ENCODE results near the gene MT1E.
"Not testable (repeated sequence)": the region's sequence is repeated elsewhere in the genome, so short reads cannot be mapped to it uniquely, and the experiment has no call there.

Gene MT1E

DNA sequence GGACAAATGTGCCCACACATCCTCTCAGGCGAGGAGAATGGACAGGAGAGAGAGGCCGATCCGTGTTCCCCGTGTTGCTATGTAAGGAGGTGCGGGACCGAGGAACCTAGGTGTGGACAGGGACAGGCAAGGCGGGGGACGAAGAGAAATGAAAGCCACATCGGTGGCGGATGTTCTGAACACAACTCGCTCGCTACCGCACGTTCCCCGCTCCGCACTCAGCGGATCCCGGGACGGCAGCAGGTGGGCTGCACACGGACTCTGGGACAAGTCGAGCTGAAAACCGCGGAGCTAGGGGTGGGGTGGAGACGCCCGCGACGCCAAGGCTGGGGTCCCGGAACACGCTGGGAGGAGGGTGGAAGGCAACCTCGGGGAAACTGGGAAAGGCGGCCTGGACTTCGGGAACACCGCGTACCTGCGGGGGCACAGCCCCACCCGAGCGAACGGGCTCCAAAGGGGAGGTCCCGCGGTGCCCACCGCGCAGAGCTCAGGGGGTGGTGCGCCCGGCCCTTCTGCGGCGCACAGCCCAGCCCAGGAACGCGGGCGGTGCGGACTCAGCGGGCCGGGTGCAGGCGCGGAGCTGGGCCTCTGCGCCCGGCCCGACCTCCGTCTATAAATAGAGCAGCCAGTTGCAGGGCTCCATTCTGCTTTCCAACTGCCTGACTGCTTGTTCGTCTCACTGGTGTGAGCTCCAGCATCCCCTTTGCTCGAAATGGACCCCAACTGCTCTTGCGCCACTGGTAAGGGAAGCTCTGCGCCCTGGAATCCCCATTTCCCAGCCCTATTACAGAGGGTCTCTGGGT lies at the start of gene MT1E:
MT1E (plus strand) TSS at position 642 of the 803 bp plus-strand sequence; CDS start at position 713, 71 bp downstream.
- DNase-seq (ENCODE audit: low read depth), result peak; percentile 83
- TF ChIP-seq, protein P1, sequence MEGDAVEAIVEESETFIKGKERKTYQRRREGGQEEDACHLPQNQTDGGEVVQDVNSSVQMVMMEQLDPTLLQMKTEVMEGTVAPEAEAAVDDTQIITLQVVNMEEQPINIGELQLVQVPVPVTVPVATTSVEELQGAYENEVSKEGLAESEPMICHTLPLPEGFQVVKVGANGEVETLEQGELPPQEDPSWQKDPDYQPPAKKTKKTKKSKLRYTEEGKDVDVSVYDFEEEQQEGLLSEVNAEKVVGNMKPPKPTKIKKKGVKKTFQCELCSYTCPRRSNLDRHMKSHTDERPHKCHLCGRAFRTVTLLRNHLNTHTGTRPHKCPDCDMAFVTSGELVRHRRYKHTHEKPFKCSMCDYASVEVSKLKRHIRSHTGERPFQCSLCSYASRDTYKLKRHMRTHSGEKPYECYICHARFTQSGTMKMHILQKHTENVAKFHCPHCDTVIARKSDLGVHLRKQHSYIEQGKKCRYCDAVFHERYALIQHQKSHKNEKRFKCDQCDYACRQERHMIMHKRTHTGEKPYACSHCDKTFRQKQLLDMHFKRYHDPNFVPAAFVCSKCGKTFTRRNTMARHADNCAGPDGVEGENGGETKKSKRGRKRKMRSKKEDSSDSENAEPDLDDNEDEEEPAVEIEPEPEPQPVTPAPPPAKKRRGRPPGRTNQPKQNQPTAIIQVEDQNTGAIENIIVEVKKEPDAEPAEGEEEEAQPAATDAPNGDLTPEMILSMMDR (IDR thresholded peaks at IDR 0.05; ENCODE audit: insufficient read depth, low read depth, low read length, missing control alignments), result no peak
- H3K4me3 ChIP-seq (ENCODE audit: low read length), result peak within 1 kb of the TSS; percentile 87

DNA sequence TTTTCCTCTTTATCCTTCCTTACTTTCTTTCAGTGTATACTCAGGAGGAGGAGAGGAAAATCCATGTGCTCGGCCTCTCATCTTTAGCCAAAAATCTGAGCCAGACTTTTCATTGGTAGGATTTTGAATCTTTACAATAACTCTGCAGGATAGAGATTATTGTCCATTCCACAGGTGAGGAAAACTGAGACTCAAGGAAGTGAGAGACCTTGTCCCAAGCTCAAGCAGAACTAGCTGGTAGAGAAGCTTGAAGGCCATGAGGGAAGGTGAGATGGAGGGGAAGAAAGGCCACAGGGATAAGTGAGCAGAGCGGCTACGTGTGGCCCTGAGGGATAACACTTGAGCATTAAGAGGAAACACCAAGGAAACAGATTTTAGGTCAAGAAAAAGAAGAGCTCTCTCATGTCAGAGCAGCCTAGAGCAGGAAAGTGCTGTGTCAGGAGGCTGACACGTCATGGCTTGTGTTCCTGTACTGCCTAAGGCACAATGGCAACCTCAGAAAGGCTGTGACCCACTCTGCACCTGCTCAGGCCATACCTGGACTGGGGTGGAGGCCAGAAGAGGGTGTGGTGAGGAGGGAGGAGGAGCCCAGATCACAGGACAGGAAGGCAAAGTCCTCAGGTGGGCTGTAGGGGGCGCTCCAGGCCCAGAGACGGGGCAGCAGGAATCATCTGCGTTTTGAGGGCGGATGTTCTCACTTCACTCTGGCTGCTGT lies 48.8 kb upstream of the MT1E start:
- H3K4me3 ChIP-seq (ENCODE audit: low read length), result no peak overlapping the region
- TF ChIP-seq, protein P1 (IDR thresholded peaks at IDR 0.05; ENCODE audit: insufficient read depth, low read depth, low read length, missing control alignments), result peak; percentile 87
- DNase-seq (ENCODE audit: low read depth), result peak; percentile 93

DNA sequence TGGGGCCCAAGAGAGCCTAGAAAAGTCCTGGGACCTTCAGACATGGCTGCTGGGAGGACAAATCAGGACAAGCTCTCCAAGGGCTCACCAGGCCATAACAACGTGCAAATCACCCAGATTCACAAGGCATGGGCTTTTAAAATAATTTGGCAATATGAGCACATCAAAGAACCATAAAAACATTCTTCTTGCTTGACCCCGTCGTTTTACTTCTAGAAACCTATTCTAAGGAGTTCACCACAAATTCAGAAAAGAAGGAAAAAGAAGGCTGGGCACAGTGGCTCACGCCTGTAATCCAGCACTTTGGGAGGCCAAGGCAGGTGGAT lies 48.3 kb upstream of the MT1E start:
- no peak for DNase-seq (ENCODE audit: low read depth)
- TF ChIP-seq, protein P1 (IDR thresholded peaks at IDR 0.05; ENCODE audit: insufficient read depth, low read depth, low read length, missing control alignments), result no peak
- no peak overlapping the region for H3K4me3 ChIP-seq (ENCODE audit: low read length)

DNA sequence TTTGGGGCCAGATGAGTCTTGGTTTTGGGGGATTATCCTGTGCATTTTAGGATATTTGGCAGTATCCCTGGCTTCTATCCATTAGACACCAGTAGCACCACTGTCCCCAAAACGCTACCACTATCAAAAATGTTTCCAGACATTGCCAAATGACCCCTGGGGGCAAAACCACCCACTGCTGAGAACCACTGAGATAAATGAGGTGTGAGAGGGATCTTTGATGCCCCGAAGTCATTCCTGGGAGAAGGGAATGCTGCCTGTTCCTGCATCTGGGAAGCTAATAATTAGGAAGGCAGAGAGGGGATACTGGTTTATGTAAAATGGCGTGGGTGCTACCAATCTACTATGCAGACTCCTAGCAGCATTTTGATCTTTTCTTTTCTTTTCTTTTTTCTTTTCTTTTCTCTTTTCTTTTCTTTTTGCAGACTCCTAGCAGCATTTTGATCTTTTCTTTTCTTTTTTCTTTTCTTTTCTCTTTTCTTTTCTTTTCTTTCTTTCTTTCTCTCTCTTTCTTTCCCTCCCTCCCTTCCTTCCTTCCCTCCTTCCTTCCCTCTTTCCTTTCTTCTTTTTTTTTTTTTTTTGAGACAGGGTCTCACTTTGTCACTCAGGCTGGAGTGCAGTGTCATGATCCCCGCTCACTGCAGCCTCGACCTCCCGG lies 45.1 kb upstream of the MT1E start:
- TF ChIP-seq, protein P1 (IDR thresholded peaks at IDR 0.05; ENCODE audit: insufficient read depth, low read depth, low read length, missing control alignments), result no peak
- H3K4me3 ChIP-seq (ENCODE audit: low read length), result no peak overlapping the region
- no peak for DNase-seq (ENCODE audit: low read depth)

DNA sequence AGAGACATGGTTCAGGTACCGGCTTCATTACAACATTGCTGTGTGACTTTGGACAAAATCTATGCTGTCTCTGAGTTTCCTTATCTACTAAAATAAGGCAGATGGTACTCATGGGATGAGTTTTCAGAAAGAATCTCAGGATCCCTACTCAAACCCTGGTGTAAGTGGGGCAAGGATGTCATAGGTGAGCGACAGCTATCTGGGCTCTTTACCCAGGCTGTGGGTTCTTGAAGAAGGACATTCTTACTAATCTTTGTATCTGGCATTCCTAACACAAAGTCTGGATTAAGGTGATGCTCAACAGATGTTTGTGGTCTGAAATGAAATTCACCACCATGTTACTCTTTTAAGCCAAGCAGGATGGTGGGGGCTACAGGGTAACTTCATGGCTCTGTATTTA lies 42.7 kb upstream of the MT1E start:
- not testable (repeated sequence) for DNase-seq (ENCODE audit: low read depth); H3K4me3 ChIP-seq (ENCODE audit: low read length)

DNA sequence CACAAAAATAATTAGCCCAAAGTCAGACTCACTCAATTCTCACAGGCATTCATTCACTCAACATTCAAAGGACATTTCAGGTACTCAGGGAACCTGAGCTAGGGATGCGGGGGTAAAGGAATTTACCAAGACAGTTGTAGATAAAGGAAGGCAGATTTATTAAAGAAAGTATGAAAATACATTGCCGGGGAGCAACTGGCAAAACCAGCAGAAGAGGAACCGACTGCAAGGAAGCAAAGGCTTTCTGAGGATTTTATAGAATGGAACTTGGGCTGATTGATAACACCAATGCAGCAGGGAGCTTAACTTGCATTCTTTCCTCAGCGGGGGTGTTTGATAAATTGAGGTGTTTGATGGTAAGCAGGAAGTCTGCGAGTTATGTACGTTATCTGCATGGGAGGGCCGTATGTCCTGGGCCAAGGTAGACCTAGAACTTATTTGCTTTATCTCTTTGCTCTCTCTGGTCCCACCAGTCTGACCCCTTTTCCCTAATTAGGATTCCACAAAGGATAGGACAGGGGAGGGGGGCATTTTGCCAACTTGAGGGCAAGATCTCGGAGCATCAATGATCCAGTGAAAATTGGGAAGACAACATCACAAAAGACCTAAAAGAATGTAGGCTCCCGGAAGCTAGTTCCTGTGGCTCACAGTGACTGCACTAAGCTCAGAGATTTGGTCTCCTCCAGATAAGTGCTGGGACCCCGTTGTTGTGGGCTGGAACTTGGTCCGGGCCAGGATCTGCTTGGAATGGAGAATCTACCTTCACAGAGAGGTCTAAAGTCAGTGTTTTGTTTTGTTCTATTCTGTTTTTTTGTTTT lies 42.0 kb upstream of the MT1E start:
- H3K4me3 ChIP-seq (ENCODE audit: low read length), result no peak overlapping the region
- DNase-seq (ENCODE audit: low read depth), result no peak
- TF ChIP-seq, protein P1 (IDR thresholded peaks at IDR 0.05; ENCODE audit: insufficient read depth, low read depth, low read length, missing control alignments), result no peak
